MCF 10A (cell line): Measurements from ENCODE around the gene MAPK14. TPM values are rescaled to one million over a fixed set of nuclear protein-coding genes. Genes with fewer than 3 reads are reported as not detected.

Experiments
- BruUV-seq: library from RNA; stranded (reverse); fragments of 400-500 nt; replicated peaks from 2 replicates; lab custom pipeline; 2021; lab: Mats Ljungman, UMichigan
- CTCF ChIA-PET: fragments of 300-600 bp; sonication (Branson Sonifier 250); formaldehyde crosslinking; extraction: SDS; loops from one replicate; lab custom pipeline; 2021; ENCODE audit warnings: antibody characterized with exemption, inconsistent platforms; lab: Yijun Ruan, JAX
- POLR2A ChIA-PET: fragments of 300-600, 350-650 bp; sonication (Branson Sonifier 250); formaldehyde crosslinking; extraction: SDS; loops from one replicate; lab custom pipeline; 2020; ENCODE audit warnings: antibody characterized with exemption, inconsistent platforms; lab: Yijun Ruan, JAX
- DNase-seq: peaks from one replicate; pipeline ENCODE4 v3.0.0-alpha.2; 2018; ENCODE audit not compliant: unreplicated experiment
- H3K27ac Mint-ChIP-seq: one replicate; pipeline ENCODE4 v1.8.0; 2022; ENCODE audit warnings: mild to moderate bottlenecking, low read depth, mixed read lengths; ENCODE audit not compliant: unreplicated experiment
- H3K27me3 Mint-ChIP-seq: one replicate; pipeline ENCODE4 v1.8.0; 2022; ENCODE audit warnings: mixed read lengths; ENCODE audit not compliant: insufficient read depth, unreplicated experiment
- H3K36me3 Mint-ChIP-seq: one replicate; pipeline ENCODE4 v1.8.0; 2022; ENCODE audit warnings: mild to moderate bottlenecking, moderate library complexity, mixed read lengths; ENCODE audit not compliant: insufficient read depth, unreplicated experiment
- H3K4me1 Mint-ChIP-seq: one replicate; pipeline ENCODE4 v1.8.0; 2022; ENCODE audit warnings: mixed read lengths; ENCODE audit not compliant: insufficient read depth, unreplicated experiment
- H3K4me3 Mint-ChIP-seq: one replicate; pipeline ENCODE4 v1.8.0; 2022; ENCODE audit warnings: mild to moderate bottlenecking, moderate library complexity, mixed read lengths; ENCODE audit not compliant: unreplicated experiment
- H3K9me3 Mint-ChIP-seq: one replicate; pipeline ENCODE4 v1.8.0; 2022; ENCODE audit warnings: mixed read lengths; ENCODE audit not compliant: unreplicated experiment
- CTCF ChIP-seq: fragments of 200-600 bp; IDR thresholded peaks from one replicate; pipeline ENCODE4 v1.8.0; 2022; ENCODE audit warnings: antibody characterized with exemption, mild to moderate bottlenecking; ENCODE audit not compliant: unreplicated experiment
- intact Hi-C: fragments of 100-400 bp; cut with micrococcal nuclease; formaldehyde crosslinking; loops from 2 replicates; pipeline ENCODE4 v1.14.1; 2022
- total RNA-seq: library from RNA; stranded (reverse); gene quantifications from 2 replicates; pipeline ENCODE4 v1.2.3, GENCODE V29; 2022

MAPK14 gene
- total RNA-seq, 1 experiment from 2014 or later: 42.9 TPM

GRCh38 chr6:36126121-36126520 is 98.5 kb downstream of the MAPK14 start:
- Mint-ChIP-seq H3K36me3 (peaks cover 11% of the 10 kb centered on the region), H3K27me3 (no peaks in the 10 kb centered on the region), H3K9me3 (no peaks in the 10 kb centered on the region), H3K27ac (no peak overlapping the region), H3K4me1 (peaks cover 16% of the 10 kb centered on the region), H3K4me3 (no peak overlapping the region)
- BruUV-seq: no TSS peak
- no peak for DNase-seq
- ChIA-PET POLR2A (no interaction called here), CTCF (interaction anchor here (1.3 to 2.1 kb wide), 4 partner anchors 14 to 234 kb away, joined by 3 to 9 read pairs (median 5); no protein-coding TSS in a partner anchor)
- intact Hi-C loops: no loop called here
- TF ChIP-seq CTCF: no peak

GRCh38 chr6:36126553-36127458 is 99.2 kb downstream of the MAPK14 start:
- CTCF ChIA-PET: interaction anchor here (0.5 to 2.1 kb wide), 6 partner anchors 13 to 234 kb away, joined by 3 to 9 read pairs (median 4); no protein-coding TSS in a partner anchor
- Mint-ChIP-seq H3K36me3 (peaks cover 11% of the 10 kb centered on the region), H3K27ac (no peak overlapping the region), H3K9me3 (no peaks in the 10 kb centered on the region), H3K27me3 (no peaks in the 10 kb centered on the region), H3K4me3 (no peak overlapping the region), H3K4me1 (peaks cover 14% of the 10 kb centered on the region)
- intact Hi-C loops: no loop called here
- no peak for DNase-seq
- BruUV-seq: no TSS peak
- TF ChIP-seq CTCF: no peak
- POLR2A ChIA-PET: interaction anchor here (1.3 kb wide), 1 partner anchor 13 kb away, joined by 4 read pairs; no protein-coding TSS in a partner anchor

- H3K27ac Mint-ChIP-seq: no peak overlapping the region
- POLR2A ChIA-PET: interaction anchor here (1.3 kb wide), 1 partner anchor 12 kb away, joined by 4 read pairs; no protein-coding TSS in a partner anchor
- BruUV-seq: no TSS peak
These were observed 99.9 kb downstream of the MAPK14 start for GRCh38 chr6:36127462-36128016.

More at GRCh38 chr6:36127462-36128016, 99.9 kb downstream of the MAPK14 start:
- CTCF ChIA-PET: interaction anchor here (0.5 to 2.1 kb wide), 5 partner anchors 13 to 233 kb away, joined by 3 to 9 read pairs (median 4); no protein-coding TSS in a partner anchor
- Mint-ChIP-seq H3K9me3 (no peaks in the 10 kb centered on the region), H3K36me3 (peaks cover 4% of the 10 kb centered on the region), H3K27me3 (no peaks in the 10 kb centered on the region), H3K4me1 (peaks cover 14% of the 10 kb centered on the region), H3K4me3 (no peak overlapping the region)
- peak; percentile 71 for DNase-seq
- intact Hi-C loops: no loop called here
- TF ChIP-seq CTCF: no peak
